GM12865 (cell line): ENCODE data around the gene CSRP3.

Source experiments
- DNase-seq: peaks from one replicate; pipeline ENCODE4 v3.0.0; 2010; ENCODE audit warnings: low read depth
- H3K4me3 ChIP-seq: 2 replicates; pipeline ENCODE4 v1.5.1; 2011; ENCODE audit warnings: mild to moderate bottlenecking, low read depth, low read length, control low read depth
- TF ChIP-seq, protein P1 (sequence below): IDR thresholded peaks from 2 replicates; pipeline ENCODE4 v1.5.1; 2011; ENCODE audit warnings: low read length, control low read depth, low read depth, inconsistent platforms; ENCODE audit not compliant: insufficient read depth; ENCODE audit errors: missing control alignments

CSRP3 gene

GRCh38 chr11:19173004-19173689, 28.6 kb downstream of the CSRP3 start:
- no peak overlapping the region for H3K4me3 ChIP-seq
- no peak for DNase-seq
- TF ChIP-seq, protein P1, sequence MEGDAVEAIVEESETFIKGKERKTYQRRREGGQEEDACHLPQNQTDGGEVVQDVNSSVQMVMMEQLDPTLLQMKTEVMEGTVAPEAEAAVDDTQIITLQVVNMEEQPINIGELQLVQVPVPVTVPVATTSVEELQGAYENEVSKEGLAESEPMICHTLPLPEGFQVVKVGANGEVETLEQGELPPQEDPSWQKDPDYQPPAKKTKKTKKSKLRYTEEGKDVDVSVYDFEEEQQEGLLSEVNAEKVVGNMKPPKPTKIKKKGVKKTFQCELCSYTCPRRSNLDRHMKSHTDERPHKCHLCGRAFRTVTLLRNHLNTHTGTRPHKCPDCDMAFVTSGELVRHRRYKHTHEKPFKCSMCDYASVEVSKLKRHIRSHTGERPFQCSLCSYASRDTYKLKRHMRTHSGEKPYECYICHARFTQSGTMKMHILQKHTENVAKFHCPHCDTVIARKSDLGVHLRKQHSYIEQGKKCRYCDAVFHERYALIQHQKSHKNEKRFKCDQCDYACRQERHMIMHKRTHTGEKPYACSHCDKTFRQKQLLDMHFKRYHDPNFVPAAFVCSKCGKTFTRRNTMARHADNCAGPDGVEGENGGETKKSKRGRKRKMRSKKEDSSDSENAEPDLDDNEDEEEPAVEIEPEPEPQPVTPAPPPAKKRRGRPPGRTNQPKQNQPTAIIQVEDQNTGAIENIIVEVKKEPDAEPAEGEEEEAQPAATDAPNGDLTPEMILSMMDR: no peak

- no peak overlapping the region for H3K4me3 ChIP-seq
- DNase-seq: no peak
- TF ChIP-seq, protein P1: no peak
Measured at GRCh38 chr11:19168090-19168489, 33.7 kb downstream of the CSRP3 start.

- no peak for DNase-seq
- H3K4me3 ChIP-seq: no peak overlapping the region
- TF ChIP-seq, protein P1: no peak
Measured at GRCh38 chr11:19164881-19165280, 36.9 kb downstream of the CSRP3 start.

DNA sequence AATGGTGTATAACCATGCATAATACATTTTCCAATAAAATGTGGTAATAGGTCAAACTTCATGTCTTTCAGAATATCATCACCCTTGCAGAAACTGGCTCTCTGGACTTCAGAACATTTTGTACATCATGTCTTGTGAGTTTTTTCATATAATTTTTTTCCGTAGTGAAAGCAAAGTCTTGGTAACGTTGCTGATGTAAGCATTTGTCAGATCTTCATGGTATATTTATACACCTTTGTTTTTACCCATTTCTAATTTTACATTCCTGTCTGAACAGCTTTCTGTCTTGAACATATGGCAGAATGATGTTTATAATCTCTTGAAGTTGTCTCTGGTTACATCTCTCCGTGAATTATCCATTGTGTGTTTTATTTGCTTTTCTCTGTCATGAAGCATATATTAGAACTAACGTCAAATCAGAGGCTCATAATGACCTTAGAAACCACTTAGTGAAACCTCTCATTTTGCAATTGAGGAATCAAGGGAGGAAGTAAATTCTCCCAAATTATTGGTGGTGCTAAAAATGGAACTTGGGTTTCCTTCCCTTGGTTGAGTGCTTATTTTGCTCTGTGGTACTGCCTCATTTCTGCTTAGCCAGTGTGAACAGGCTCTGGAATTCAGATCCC, 37.4 kb downstream of the CSRP3 start:
- no peak for DNase-seq
- TF ChIP-seq, protein P1: no peak
- no peak overlapping the region for H3K4me3 ChIP-seq

GRCh38 chr11:19163617-19164016, 38.2 kb downstream of the CSRP3 start:
- no peak overlapping the region for H3K4me3 ChIP-seq
- no peak for DNase-seq

GRCh38 chr11:19162951-19163505, 38.8 kb downstream of the CSRP3 start:
- TF ChIP-seq, protein P1: no peak
- no peak for DNase-seq
- H3K4me3 ChIP-seq: no peak overlapping the region

More at GRCh38 chr11:19163617-19164016, 38.2 kb downstream of the CSRP3 start:
- TF ChIP-seq, protein P1: no peak
